T-helper 2 cell treated with Interferon-gamma antibody and Interleukin-4, amounts not matched to agents 5 μg/mL and 100 μg/mL, for 36 hours (primary cell): ENCODE data around the gene USP3.

Experiments
- DNase-seq: peaks from one replicate; pipeline ENCODE4 v3.0.0; 2021; ENCODE audit warnings: low spot score
- H3K27ac Mint-ChIP-seq: one replicate; pipeline ENCODE4 v1.8.0; 2021; ENCODE audit warnings: mild to moderate bottlenecking, mixed read lengths
- H3K27me3 Mint-ChIP-seq: one replicate; pipeline ENCODE4 v1.8.0; 2021; ENCODE audit warnings: low read depth, mixed read lengths
- H3K36me3 Mint-ChIP-seq: one replicate; pipeline ENCODE4 v1.8.0; 2021; ENCODE audit warnings: low read depth, mixed read lengths
- H3K4me1 Mint-ChIP-seq: one replicate; pipeline ENCODE4 v1.8.0; 2021; ENCODE audit warnings: low read depth, mixed read lengths
- H3K4me3 Mint-ChIP-seq: one replicate; pipeline ENCODE4 v1.8.0; 2022; ENCODE audit warnings: mild to moderate bottlenecking, moderate library complexity, mixed read lengths
- H3K9me3 Mint-ChIP-seq: one replicate; pipeline ENCODE4 v1.8.0; 2021; ENCODE audit warnings: mixed read lengths

USP3 gene

DNA sequence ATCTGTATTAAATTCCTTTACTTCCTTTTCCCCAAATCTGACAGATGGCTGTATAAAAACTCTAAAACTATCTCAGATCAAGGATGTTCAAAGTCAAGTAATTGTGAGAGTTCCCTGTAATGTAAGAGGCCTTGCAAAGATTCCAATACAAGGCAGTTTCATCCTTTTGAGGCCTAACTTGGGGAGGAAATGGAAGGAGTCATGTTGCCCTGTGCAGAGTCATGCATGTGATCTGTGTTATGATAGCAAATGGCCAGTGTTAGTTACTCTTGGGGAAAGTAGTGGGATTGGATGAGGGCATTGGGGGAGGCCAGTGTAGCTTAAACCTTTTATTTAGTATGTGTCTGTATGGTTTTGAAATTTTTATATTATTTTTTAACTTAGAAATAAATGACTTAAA is 69.1 kb downstream of the USP3 start:
- H3K9me3 Mint-ChIP-seq, result no peaks in the 10 kb centered on the region
- peaks cover 41% of the 10 kb centered on the region for H3K36me3 Mint-ChIP-seq
- no peak overlapping the region for H3K4me3 Mint-ChIP-seq
- no peak for DNase-seq
- H3K27ac Mint-ChIP-seq, result no peak overlapping the region
- no peaks in the 10 kb centered on the region for H3K27me3 Mint-ChIP-seq
- no peaks in the 10 kb centered on the region for H3K4me1 Mint-ChIP-seq

GRCh38 chr15:63575312-63575711 is 70.9 kb downstream of the USP3 start:
- Mint-ChIP-seq H3K27ac (no peak overlapping the region), H3K4me3 (no peak overlapping the region)
- DNase-seq, result no peak

DNA sequence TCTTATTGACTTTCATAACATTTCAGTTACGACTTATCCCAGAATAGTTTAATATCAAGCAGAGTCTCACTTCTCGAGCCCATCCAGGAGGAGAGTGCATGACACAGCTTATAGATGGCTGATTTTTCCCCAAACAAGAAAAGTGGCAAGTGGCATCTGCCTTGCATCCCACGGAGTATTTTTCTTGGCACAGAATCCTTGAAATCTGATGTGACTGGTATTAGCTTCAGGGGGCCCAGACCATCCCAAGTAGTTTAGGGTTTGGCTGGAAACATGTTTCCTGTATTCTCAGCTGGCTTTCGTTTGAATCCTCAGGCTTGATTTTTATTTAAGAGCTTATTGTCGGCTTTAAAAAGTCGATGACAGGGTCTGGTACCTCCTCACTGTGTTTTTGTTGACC is 72.0 kb downstream of the USP3 start:
- no peak for DNase-seq
- Mint-ChIP-seq H3K36me3 (peaks cover 37% of the 10 kb centered on the region), H3K4me3 (no peak overlapping the region), H3K27ac (no peak overlapping the region), H3K9me3 (no peaks in the 10 kb centered on the region), H3K27me3 (no peaks in the 10 kb centered on the region), H3K4me1 (no peaks in the 10 kb centered on the region)

More at GRCh38 chr15:63575312-63575711, 70.9 kb downstream of the USP3 start:
- H3K36me3 Mint-ChIP-seq, result peaks cover 38% of the 10 kb centered on the region
- no peaks in the 10 kb centered on the region for H3K9me3 Mint-ChIP-seq
- no peaks in the 10 kb centered on the region for H3K27me3 Mint-ChIP-seq
- no peaks in the 10 kb centered on the region for H3K4me1 Mint-ChIP-seq

GRCh38 chr15:63582179-63582578 is 77.8 kb downstream of the USP3 start:
- no peak overlapping the region for H3K4me3 Mint-ChIP-seq
- no peaks in the 10 kb centered on the region for H3K27me3 Mint-ChIP-seq
- DNase-seq, result no peak
- H3K27ac Mint-ChIP-seq, result no peak overlapping the region
- peaks cover 40% of the 10 kb centered on the region for H3K36me3 Mint-ChIP-seq
- H3K9me3 Mint-ChIP-seq, result peaks cover 10% of the 10 kb centered on the region
- H3K4me1 Mint-ChIP-seq, result peaks cover 2% of the 10 kb centered on the region

DNA sequence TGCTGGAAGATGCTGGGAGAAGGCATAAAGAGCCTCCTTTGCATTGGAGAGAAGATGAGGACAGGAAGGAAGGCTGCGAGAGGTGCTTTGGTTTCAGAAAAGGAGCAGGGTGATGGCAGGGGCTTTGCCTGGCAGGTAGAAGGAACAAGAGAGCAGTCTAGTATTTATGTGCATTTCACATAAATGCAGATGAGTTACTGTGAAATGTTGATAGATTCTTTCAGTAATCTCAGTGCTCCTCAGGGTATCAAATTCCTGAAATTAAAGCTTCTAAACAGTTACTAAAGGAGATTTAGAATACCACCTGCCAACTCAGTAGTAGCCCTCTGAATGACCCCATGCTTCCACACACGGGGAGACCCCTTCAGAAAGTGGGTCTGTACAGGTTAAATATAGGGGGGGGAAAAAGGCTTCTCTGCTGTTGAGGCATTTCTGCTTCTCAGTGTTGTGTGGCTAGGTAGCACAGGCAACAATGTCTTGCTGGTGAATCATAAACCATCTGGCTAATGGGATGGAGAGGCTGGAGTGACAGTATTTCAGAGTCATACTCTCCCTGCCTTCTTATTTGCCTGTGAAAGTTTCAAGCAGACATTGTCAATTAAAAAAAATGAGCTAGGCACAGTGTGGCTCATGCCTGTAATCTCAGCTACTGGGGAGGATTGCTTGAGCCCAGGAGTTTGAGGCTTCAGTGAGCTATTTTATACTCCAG is 78.5 kb downstream of the USP3 start:
- H3K9me3 Mint-ChIP-seq, result peaks cover 10% of the 10 kb centered on the region
- no peak overlapping the region for H3K4me3 Mint-ChIP-seq
- no peak for DNase-seq
- peaks cover 40% of the 10 kb centered on the region for H3K36me3 Mint-ChIP-seq
- H3K27me3 Mint-ChIP-seq, result no peaks in the 10 kb centered on the region
- peaks cover 2% of the 10 kb centered on the region for H3K4me1 Mint-ChIP-seq
- no peak overlapping the region for H3K27ac Mint-ChIP-seq

GRCh38 chr15:63586790-63587189 is 82.4 kb downstream of the USP3 start:
- peaks cover 65% of the 10 kb centered on the region for H3K36me3 Mint-ChIP-seq
- no peaks in the 10 kb centered on the region for H3K27me3 Mint-ChIP-seq
- H3K4me3 Mint-ChIP-seq, result no peak overlapping the region
- peaks cover 4% of the 10 kb centered on the region for H3K4me1 Mint-ChIP-seq
- no peak for DNase-seq
- no peak overlapping the region for H3K27ac Mint-ChIP-seq
- peaks cover 10% of the 10 kb centered on the region for H3K9me3 Mint-ChIP-seq

GRCh38 chr15:63587527-63587926 is 83.1 kb downstream of the USP3 start:
- H3K27ac Mint-ChIP-seq, result no peak overlapping the region
- peaks cover 10% of the 10 kb centered on the region for H3K9me3 Mint-ChIP-seq
- H3K27me3 Mint-ChIP-seq, result no peaks in the 10 kb centered on the region
- H3K4me3 Mint-ChIP-seq, result no peak overlapping the region
- H3K4me1 Mint-ChIP-seq, result peaks cover 5% of the 10 kb centered on the region
- DNase-seq, result no peak
- peaks cover 64% of the 10 kb centered on the region for H3K36me3 Mint-ChIP-seq

DNA sequence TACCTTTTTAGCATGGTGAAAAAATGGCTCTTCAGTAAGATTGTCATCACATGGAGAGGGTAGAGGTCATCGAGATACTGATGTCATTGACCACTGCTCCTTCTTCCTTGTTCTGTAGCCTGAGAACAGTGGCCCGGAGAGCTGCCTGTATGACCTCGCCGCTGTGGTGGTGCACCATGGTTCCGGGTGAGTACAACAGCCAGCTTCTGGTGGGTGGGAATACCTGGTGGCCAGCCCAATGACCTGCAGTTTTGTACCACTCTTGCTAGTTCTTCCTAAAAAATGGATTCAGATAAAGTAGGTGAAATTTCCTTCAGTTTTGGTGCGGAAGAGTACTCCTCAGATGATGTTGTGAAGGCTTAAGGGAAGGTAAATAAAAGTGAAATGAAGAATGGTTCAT is 84.4 kb downstream of the USP3 start:
- no peaks in the 10 kb centered on the region for H3K27me3 Mint-ChIP-seq
- peaks cover 10% of the 10 kb centered on the region for H3K9me3 Mint-ChIP-seq
- no peak overlapping the region for H3K27ac Mint-ChIP-seq
- H3K4me1 Mint-ChIP-seq, result peaks cover 16% of the 10 kb centered on the region
- no peak overlapping the region for H3K4me3 Mint-ChIP-seq
- no peak for DNase-seq
- H3K36me3 Mint-ChIP-seq, result peaks cover 69% of the 10 kb centered on the region

- peak; percentile 56 for DNase-seq
- no peak overlapping the region for H3K27ac Mint-ChIP-seq
- peaks cover 41% of the 10 kb centered on the region for H3K4me1 Mint-ChIP-seq
- no peaks in the 10 kb centered on the region for H3K27me3 Mint-ChIP-seq
- H3K9me3 Mint-ChIP-seq, result no peaks in the 10 kb centered on the region
- no peak overlapping the region for H3K4me3 Mint-ChIP-seq
- H3K36me3 Mint-ChIP-seq, result peaks cover 43% of the 10 kb centered on the region
These were observed 89.6 kb downstream of the USP3 start for GRCh38 chr15:63593705-63594671.

DNA sequence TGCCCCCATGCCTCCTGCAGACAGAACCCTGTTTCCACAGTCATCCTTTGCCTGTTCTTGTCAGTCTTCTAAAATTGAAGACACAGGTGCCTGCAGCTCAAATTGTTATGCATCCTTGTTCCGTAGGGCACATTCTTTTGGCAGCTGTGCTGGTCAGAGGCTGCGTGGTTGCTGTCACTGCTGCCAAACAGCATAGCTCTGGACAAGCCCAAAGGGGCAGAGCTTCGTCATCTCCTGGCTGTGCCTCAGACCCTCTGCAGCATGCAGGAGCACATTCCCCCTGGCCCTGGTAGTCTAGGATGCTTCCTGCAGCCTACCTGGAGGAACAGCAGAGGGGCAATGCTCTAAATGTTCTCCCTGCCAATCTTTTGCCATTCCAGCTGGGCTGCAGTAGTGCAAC is 90.7 kb downstream of the USP3 start:
- Mint-ChIP-seq H3K9me3 (no peaks in the 10 kb centered on the region), H3K27ac (peak overlapping the region; percentile 51), H3K4me3 (no peak overlapping the region), H3K36me3 (peaks cover 34% of the 10 kb centered on the region), H3K4me1 (peaks cover 44% of the 10 kb centered on the region), H3K27me3 (no peaks in the 10 kb centered on the region)
- DNase-seq, result no peak

GRCh38 chr15:63595688-63596087 is 91.3 kb downstream of the USP3 start:
- H3K4me1 Mint-ChIP-seq, result peaks cover 45% of the 10 kb centered on the region
- H3K4me3 Mint-ChIP-seq, result no peak overlapping the region
- H3K36me3 Mint-ChIP-seq, result peaks cover 29% of the 10 kb centered on the region
- H3K9me3 Mint-ChIP-seq, result no peaks in the 10 kb centered on the region
- no peak for DNase-seq
- no peak overlapping the region for H3K27ac Mint-ChIP-seq
- no peaks in the 10 kb centered on the region for H3K27me3 Mint-ChIP-seq

GRCh38 chr15:63596676-63597037 is 92.3 kb downstream of the USP3 start:
- Mint-ChIP-seq H3K4me1 (peaks cover 46% of the 10 kb centered on the region), H3K4me3 (no peak overlapping the region), H3K9me3 (no peaks in the 10 kb centered on the region), H3K27me3 (no peaks in the 10 kb centered on the region), H3K27ac (peak overlapping the region; percentile 43), H3K36me3 (peaks cover 21% of the 10 kb centered on the region)
- no peak for DNase-seq

- H3K27ac Mint-ChIP-seq, result peak within 1 kb of the TSS; percentile 43
- H3K27me3 Mint-ChIP-seq, result no peaks in the 10 kb centered on the region
- no peaks in the 10 kb centered on the region for H3K9me3 Mint-ChIP-seq
- H3K4me1 Mint-ChIP-seq, result peaks cover 50% of the 10 kb centered on the region
- no peak within 1 kb of the TSS for H3K4me3 Mint-ChIP-seq
- peaks cover 19% of the 10 kb centered on the region for H3K36me3 Mint-ChIP-seq
- DNase-seq, result no peak
These were observed 92.8 kb downstream of the USP3 start, which contains the start of gene FBXL22 for GRCh38 chr15:63597038-63597790. Gene FBXL22 (plus strand): TSS chr15:63597387. CDS start chr15:63597393, 6 bp downstream.

DNA sequence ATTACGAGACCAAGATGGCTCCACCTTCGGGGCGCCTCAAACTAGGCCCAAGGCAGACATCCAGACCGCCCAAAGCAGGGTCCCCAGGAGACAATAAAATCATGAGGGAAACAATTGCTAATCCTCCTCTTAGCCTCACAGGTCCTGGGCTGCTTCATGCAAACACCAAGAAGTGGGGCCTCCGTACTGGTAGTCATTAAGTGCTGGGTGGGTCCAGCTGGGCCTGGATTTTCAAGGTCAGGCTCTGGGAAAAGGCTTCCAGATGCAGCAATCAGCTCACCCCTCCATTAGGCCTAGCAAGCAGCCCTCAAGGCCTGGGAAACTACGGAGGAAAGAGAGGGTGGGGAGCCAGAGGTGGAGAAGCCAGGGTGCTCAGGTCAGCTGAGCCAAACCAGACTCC is 93.4 kb downstream of the USP3 start:
- Mint-ChIP-seq H3K4me1 (peaks cover 50% of the 10 kb centered on the region), H3K27ac (no peak overlapping the region), H3K27me3 (no peaks in the 10 kb centered on the region), H3K36me3 (peaks cover 17% of the 10 kb centered on the region), H3K9me3 (no peaks in the 10 kb centered on the region), H3K4me3 (no peak overlapping the region)
- DNase-seq, result no peak
